Karpas-422 (cell line): ENCODE results near the gene NTM. TPM values are rescaled to one million over a fixed set of nuclear protein-coding genes. Genes with fewer than 3 reads are reported as not detected.

Experiments used
- DNase-seq: peaks from one replicate; pipeline ENCODE4 v3.0.0-alpha.2; 2015
- H2AFZ ChIP-seq: fragments of 200-600 bp; sonication (generic); 2 replicates; pipeline ENCODE4 v1.6.1; 2014; ENCODE audit warnings: antibody characterized with exemption, low read length, mixed read lengths
- H3K27ac ChIP-seq: fragments of 200-600 bp; sonication (generic); 2 replicates; pipeline ENCODE4 v1.5.1; 2014; ENCODE audit warnings: mild to moderate bottlenecking, low read length, moderate library complexity
- H3K27me3 ChIP-seq: fragments of 200-600 bp; sonication (generic); 2 replicates; pipeline ENCODE4 v1.6.1; 2014; ENCODE audit warnings: low read length, mixed read lengths
- H3K36me3 ChIP-seq: fragments of 200-600 bp; sonication (generic); 2 replicates; pipeline ENCODE4 v1.6.1; 2014; ENCODE audit warnings: low read length, mixed read lengths; ENCODE audit not compliant: insufficient read depth
- H3K4me1 ChIP-seq: fragments of 200-600 bp; sonication (generic); 2 replicates; pipeline ENCODE4 v1.6.1; 2014; ENCODE audit warnings: mild to moderate bottlenecking, low read length, mixed read lengths
- H3K4me2 ChIP-seq: fragments of 200-600 bp; sonication (generic); 2 replicates; pipeline ENCODE4 v1.6.1; 2014; ENCODE audit warnings: low read length, low read depth, mild to moderate bottlenecking; ENCODE audit not compliant: poor library complexity, severe bottlenecking
- H3K4me3 ChIP-seq: fragments of 200-600 bp; sonication (generic); 2 replicates; pipeline ENCODE4 v1.5.1; 2014; ENCODE audit warnings: mild to moderate bottlenecking, antibody characterized with exemption, low read length, mixed read lengths
- H3K79me2 ChIP-seq: fragments of 200-600 bp; sonication (generic); 2 replicates; pipeline ENCODE4 v1.6.1; 2014; ENCODE audit warnings: mild to moderate bottlenecking, low read length, mixed read lengths
- H3K9ac ChIP-seq: fragments of 200-600 bp; sonication (generic); 2 replicates; pipeline ENCODE4 v1.6.0; 2014; ENCODE audit warnings: low read length
- H3K9me2 ChIP-seq: fragments of 200-600 bp; sonication (generic), shearing (Covaris generic); replicated peaks from 2 replicates; pipeline ENCODE4 v1.6.0; 2014; ENCODE audit warnings: mild to moderate bottlenecking, low read length, moderate library complexity; ENCODE audit not compliant: insufficient read depth
- H3K9me3 ChIP-seq: fragments of 300-700, 200-600 bp; sonication (generic); 2 replicates; pipeline ENCODE4 v1.6.1; 2014; ENCODE audit warnings: low read length, mixed read lengths
- H4K20me1 ChIP-seq: fragments of 200-600 bp; sonication (generic); 2 replicates; pipeline ENCODE4 v1.6.1; 2014; ENCODE audit warnings: mild to moderate bottlenecking, antibody characterized with exemption, low read length, low read depth; ENCODE audit not compliant: insufficient read depth
- total RNA-seq: library from RNA; depleted of rRNA; stranded (reverse); fragments of >200 nt; shearing (Covaris generic); gene quantifications from 2 replicates; pipeline ENCODE4 v1.2.3, GENCODE V29; 2014; ENCODE audit warnings: low replicate concordance

The NTM gene
- total RNA-seq, 1 experiment from 2014 or later = not detected

- Histone ChIP-seq H3K9me2 (no peaks in the 10 kb centered on the region), H3K27me3 (no peaks in the 10 kb centered on the region), H4K20me1 (no peaks in the 10 kb centered on the region), H3K27ac (no peak overlapping the region), H3K4me2 (no peak overlapping the region), H3K4me3 (no peak overlapping the region), H3K79me2 (no peaks in the 10 kb centered on the region), H3K9ac (no peak overlapping the region), H2AFZ (no peak overlapping the region), H3K36me3 (no peaks in the 10 kb centered on the region), H3K4me1 (no peaks in the 10 kb centered on the region), H3K9me3 (no peaks in the 10 kb centered on the region)
- no peak for DNase-seq
These were observed 468.9 kb downstream of the NTM start for GRCh38 chr11:131839326-131839725.

DNA sequence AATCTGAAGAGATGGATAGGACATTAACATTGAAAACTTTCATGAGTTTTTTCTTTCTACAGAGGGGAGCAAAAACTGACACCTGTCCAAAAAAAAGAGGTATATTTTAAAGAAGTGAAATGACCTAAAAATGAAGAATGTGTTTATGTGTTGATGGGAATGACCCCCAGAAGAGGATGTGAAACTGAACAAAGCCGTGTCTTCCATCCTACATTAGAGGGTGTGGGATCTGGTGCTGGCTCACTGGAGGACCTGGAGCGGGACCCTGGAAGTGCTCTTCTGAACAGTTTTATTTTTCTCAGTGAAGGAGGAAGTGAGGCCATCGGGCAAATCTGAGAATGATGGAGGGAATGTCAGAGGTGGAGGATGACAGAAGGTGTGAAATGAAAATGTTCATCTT is 470.1 kb downstream of the NTM start:
- no peaks in the 10 kb centered on the region for H3K79me2 ChIP-seq
- no peak overlapping the region for H3K4me2 ChIP-seq

DNA sequence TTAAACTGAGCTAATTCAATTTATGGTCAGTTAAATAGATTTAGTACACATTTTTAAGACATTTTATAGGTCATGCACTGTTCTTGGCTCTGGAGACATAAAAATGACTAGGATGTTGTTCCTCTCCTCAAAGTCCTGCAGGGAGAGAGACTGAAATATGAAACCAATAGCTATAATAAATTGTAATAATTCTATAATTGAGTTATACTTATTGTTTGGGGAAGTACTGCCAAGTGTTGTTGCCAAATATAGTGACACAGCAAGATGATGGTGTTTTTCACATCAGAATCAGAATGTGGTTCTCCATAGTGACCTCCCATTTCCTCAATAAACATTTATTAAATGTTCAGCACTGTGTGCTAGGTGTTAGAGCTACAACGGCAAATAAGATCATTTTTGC is 470.6 kb downstream of the NTM start:
- Histone ChIP-seq H3K4me3 (no peak overlapping the region), H3K4me2 (no peak overlapping the region), H3K79me2 (no peaks in the 10 kb centered on the region), H3K36me3 (no peaks in the 10 kb centered on the region), H3K9ac (no peak overlapping the region), H4K20me1 (no peaks in the 10 kb centered on the region), H3K9me2 (no peaks in the 10 kb centered on the region), H3K4me1 (no peaks in the 10 kb centered on the region), H3K27me3 (no peaks in the 10 kb centered on the region), H3K9me3 (no peaks in the 10 kb centered on the region), H2AFZ (no peak overlapping the region), H3K27ac (no peak overlapping the region)
- DNase-seq = no peak

More for the DNA sequence above, 470.1 kb downstream of the NTM start:
- Histone ChIP-seq H3K9me2 (no peaks in the 10 kb centered on the region), H3K9ac (no peak overlapping the region), H3K4me3 (no peak overlapping the region), H3K27me3 (no peaks in the 10 kb centered on the region), H3K4me1 (no peaks in the 10 kb centered on the region), H2AFZ (no peak overlapping the region), H3K36me3 (no peaks in the 10 kb centered on the region), H3K9me3 (no peaks in the 10 kb centered on the region), H4K20me1 (no peaks in the 10 kb centered on the region), H3K27ac (no peak overlapping the region)
- no peak for DNase-seq

DNA sequence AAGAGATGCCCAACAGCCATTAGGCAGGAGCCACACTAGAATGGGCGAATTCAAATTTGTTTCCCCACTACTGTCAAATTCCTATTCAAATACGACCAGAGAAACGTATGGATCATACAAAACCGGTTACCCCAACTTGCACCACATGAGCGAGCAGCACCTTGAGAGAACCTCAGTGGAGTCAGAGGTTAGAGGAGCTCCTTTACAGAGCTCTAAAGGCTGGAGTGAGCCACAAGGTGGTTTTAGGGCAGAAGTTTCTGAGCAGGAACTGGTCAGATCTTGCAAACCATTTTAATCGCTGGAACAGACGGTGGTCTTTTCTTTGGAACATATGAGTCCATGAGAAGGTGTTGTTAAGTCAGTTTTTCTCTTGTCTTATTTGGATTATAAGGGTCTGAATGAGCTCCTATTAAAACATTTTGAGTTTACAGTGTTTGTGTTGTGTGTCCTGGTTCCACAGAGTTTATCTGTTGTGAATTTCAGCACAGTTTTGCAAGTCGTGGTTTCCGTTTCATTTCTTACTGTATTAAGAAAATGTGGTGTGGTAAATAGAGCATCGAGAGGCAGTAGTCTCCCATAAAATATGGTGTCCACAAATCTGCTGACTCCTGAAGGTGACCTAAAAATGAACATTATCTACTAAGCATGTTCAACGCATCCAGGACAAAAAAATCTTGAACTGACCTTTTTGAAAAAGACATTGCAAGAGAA is 471.7 kb downstream of the NTM start:
- H3K4me3 ChIP-seq = no peak overlapping the region
- no peaks in the 10 kb centered on the region for H3K4me1 ChIP-seq
- no peak overlapping the region for H3K4me2 ChIP-seq
- H2AFZ ChIP-seq = no peak overlapping the region
- no peak overlapping the region for H3K27ac ChIP-seq
- no peaks in the 10 kb centered on the region for H3K27me3 ChIP-seq
- no peak overlapping the region for H3K9ac ChIP-seq
- H3K9me2 ChIP-seq = no peaks in the 10 kb centered on the region
- no peaks in the 10 kb centered on the region for H4K20me1 ChIP-seq
- no peak for DNase-seq
- H3K9me3 ChIP-seq = no peaks in the 10 kb centered on the region
- no peaks in the 10 kb centered on the region for H3K79me2 ChIP-seq
- no peaks in the 10 kb centered on the region for H3K36me3 ChIP-seq

- Histone ChIP-seq H3K36me3 (no peaks in the 10 kb centered on the region), H3K9ac (no peak overlapping the region), H3K79me2 (no peaks in the 10 kb centered on the region), H3K27me3 (no peaks in the 10 kb centered on the region), H3K4me1 (no peaks in the 10 kb centered on the region), H3K4me2 (no peak overlapping the region), H3K9me3 (no peaks in the 10 kb centered on the region), H3K9me2 (no peaks in the 10 kb centered on the region), H3K4me3 (no peak overlapping the region), H4K20me1 (no peaks in the 10 kb centered on the region), H2AFZ (no peak overlapping the region), H3K27ac (no peak overlapping the region)
- DNase-seq = no peak
These were observed 474.8 kb downstream of the NTM start for GRCh38 chr11:131845255-131845654.

- Histone ChIP-seq H3K4me2 (no peak overlapping the region), H3K9me3 (no peaks in the 10 kb centered on the region), H3K27ac (no peak overlapping the region), H3K79me2 (no peaks in the 10 kb centered on the region), H3K9me2 (no peaks in the 10 kb centered on the region), H3K4me1 (no peaks in the 10 kb centered on the region), H3K4me3 (no peak overlapping the region), H3K36me3 (no peaks in the 10 kb centered on the region), H2AFZ (no peak overlapping the region), H3K9ac (no peak overlapping the region), H3K27me3 (no peaks in the 10 kb centered on the region), H4K20me1 (no peaks in the 10 kb centered on the region)
- no peak for DNase-seq
These were observed 479.1 kb downstream of the NTM start for GRCh38 chr11:131849485-131849884.

GRCh38 chr11:131850507-131850906 is 480.1 kb downstream of the NTM start:
- DNase-seq = no peak
- Histone ChIP-seq H3K36me3 (no peaks in the 10 kb centered on the region), H3K27me3 (no peaks in the 10 kb centered on the region), H3K9me3 (no peaks in the 10 kb centered on the region), H2AFZ (no peak overlapping the region), H3K4me3 (no peak overlapping the region), H4K20me1 (no peaks in the 10 kb centered on the region), H3K9ac (no peak overlapping the region), H3K9me2 (no peaks in the 10 kb centered on the region), H3K79me2 (no peaks in the 10 kb centered on the region), H3K4me1 (no peaks in the 10 kb centered on the region), H3K27ac (no peak overlapping the region), H3K4me2 (no peak overlapping the region)

- Histone ChIP-seq H3K9me2 (no peaks in the 10 kb centered on the region), H4K20me1 (no peaks in the 10 kb centered on the region), H3K4me1 (no peaks in the 10 kb centered on the region), H3K27me3 (no peaks in the 10 kb centered on the region), H3K36me3 (no peaks in the 10 kb centered on the region), H3K4me2 (no peak overlapping the region), H3K9me3 (no peaks in the 10 kb centered on the region), H3K79me2 (no peaks in the 10 kb centered on the region), H3K27ac (no peak overlapping the region), H3K4me3 (no peak overlapping the region), H2AFZ (no peak overlapping the region), H3K9ac (no peak overlapping the region)
- DNase-seq = no peak
These were observed 481.7 kb downstream of the NTM start for GRCh38 chr11:131851964-131852755.
